H1 (cell line): ENCODE measurements around the gene ZNF573. TPM values are rescaled to one million over a fixed set of nuclear protein-coding genes. Genes with fewer than 3 reads are reported as not detected.

Source experiments
- RFX5 ChIP-seq: IDR thresholded peaks from 2 replicates; pipeline ENCODE4 v1.6.1; 2011; ENCODE audit warnings: low read depth, low read length, improper control_type of control experiment, borderline replicate concordance
- RXRA ChIP-seq: IDR thresholded peaks from 2 replicates; pipeline ENCODE4 v1.6.1; 2011; ENCODE audit warnings: low read depth, mild to moderate bottlenecking, low read length, moderate library complexity; ENCODE audit not compliant: insufficient read depth
- YY1 ChIP-seq: IDR thresholded peaks from 2 replicates; pipeline ENCODE4 v1.6.1; 2011; ENCODE audit warnings: low read depth, mild to moderate bottlenecking, low read length
- polyA plus RNA-seq, 7 experiments: library from polyadenylated mRNA; depleted of rRNA in 3 of 7; stranded (reverse) in 5 of 7; unstranded in 2 of 7; fragments of >200 nt in 5 of 7; fragments of 200-250 nt in 2 of 7; gene quantifications; 1 replicate in 5 of 7; 2 replicates in 1 of 7; 4 replicates in 1 of 7; pipeline versions ENCODE4 v1.2.1 to v1.2.3, GENCODE V29; 2011 to 2013; ENCODE audit warnings: missing spikeins in 2 of 7, mixed read lengths in 2 of 7
- total RNA-seq: library from RNA; stranded (reverse); fragmentation: NEBNext Ultra II Directional; extraction: Animal tissue kit (Norgen Biotek cat#: 25700); gene quantifications from 2 replicates; pipeline ENCODE4 v1.2.1, GENCODE V29; 2021
- TF ChIP-seq, protein P1 (sequence below): IDR thresholded peaks from 2 replicates; pipeline ENCODE4 v1.6.1; 2012; ENCODE audit warnings: low read length, inconsistent platforms

The ZNF573 gene
- total and polyA plus RNA-seq, 2 of the 8 experiments (the other 6 are each of a cell fraction or from before 2014, with no cell fraction given) = 6.3 to 13.8 TPM

GRCh38 chr19:37718304-37718703, 61.1 kb downstream of the ZNF573 start (continued):
- TF ChIP-seq RFX5 (no peak), YY1 (no peak), RXRA (no peak)
- TF ChIP-seq, protein P1, sequence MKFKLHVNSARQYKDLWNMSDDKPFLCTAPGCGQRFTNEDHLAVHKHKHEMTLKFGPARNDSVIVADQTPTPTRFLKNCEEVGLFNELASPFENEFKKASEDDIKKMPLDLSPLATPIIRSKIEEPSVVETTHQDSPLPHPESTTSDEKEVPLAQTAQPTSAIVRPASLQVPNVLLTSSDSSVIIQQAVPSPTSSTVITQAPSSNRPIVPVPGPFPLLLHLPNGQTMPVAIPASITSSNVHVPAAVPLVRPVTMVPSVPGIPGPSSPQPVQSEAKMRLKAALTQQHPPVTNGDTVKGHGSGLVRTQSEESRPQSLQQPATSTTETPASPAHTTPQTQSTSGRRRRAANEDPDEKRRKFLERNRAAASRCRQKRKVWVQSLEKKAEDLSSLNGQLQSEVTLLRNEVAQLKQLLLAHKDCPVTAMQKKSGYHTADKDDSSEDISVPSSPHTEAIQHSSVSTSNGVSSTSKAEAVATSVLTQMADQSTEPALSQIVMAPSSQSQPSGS = no peak
